Stomach (tissue), 9 donors: ENCODE data around the gene GPR63. TPM values are rescaled to one million over a fixed set of nuclear protein-coding genes. Genes with fewer than 3 reads are reported as not detected.

ENCODE experiments used
- DNase-seq, 2 donors: peaks; one replicate each; pipeline versions ENCODE4 v3.0.0 to v3.0.0-alpha.2; 2013 to 2019
- H3K27ac ChIP-seq, 5 donors: fragments of 200-600 bp in 4 of 5; sonication (generic) in 4 of 5; one replicate each; pipeline ENCODE4 v1.5.1; 2013 to 2019; ENCODE audit warnings: mild to moderate bottlenecking in 1 of 5, moderate library complexity in 1 of 5
- H3K27me3 ChIP-seq, 3 donors: fragments of 200-600 bp; sonication (generic); one replicate each; pipeline ENCODE4 v1.5.1; 2017 to 2019; ENCODE audit warnings: mixed run types in 1 of 3
- H3K36me3 ChIP-seq, 4 donors: fragments of 200-600 bp; sonication (generic); 1 replicate in 3 of 4; 2 replicates in 1 of 4; pipeline ENCODE4 v1.5.1; 2016 to 2019
- H3K4me1 ChIP-seq, 4 donors: fragments of 200-600 bp; sonication (generic); one replicate each; pipeline ENCODE4 v1.5.1; 2016 to 2019
- H3K4me3 ChIP-seq, 4 donors: fragments of 200-600 bp; sonication (generic) in 3 of 4; one replicate each; pipeline ENCODE4 v1.5.1; 2016 to 2019; ENCODE audit warnings: mild to moderate bottlenecking in 1 of 4
- H3K9me3 ChIP-seq, 4 donors: fragments of 200-600 bp; sonication (generic); one replicate each; pipeline ENCODE4 v1.5.1; 2016 to 2019
- CTCF ChIP-seq, 7 experiments: fragments of 450-650 bp in 4 of 7; fragments of 200-600 bp in 3 of 7; sonication (generic) in 3 of 7; IDR thresholded peaks; one replicate each; pipeline ENCODE4 v1.5.1; 2016 to 2019; ENCODE audit warnings: antibody characterized with exemption in 7 of 7, control low read depth in 2 of 7, mild to moderate bottlenecking in 1 of 7
- EP300 ChIP-seq: sonication (generic); formaldehyde crosslinking; IDR thresholded peaks from one replicate; pipeline ENCODE4 v1.6.1; 2017; ENCODE audit warnings: antibody characterized with exemption
- POLR2A ChIP-seq, 4 donors: fragments of 450-650 bp; IDR thresholded peaks; one replicate each; pipeline ENCODE4 v1.6.1; 2016; ENCODE audit warnings: antibody characterized with exemption in 4 of 4, control low read depth in 2 of 4, mild to moderate bottlenecking in 1 of 4, moderate library complexity in 1 of 4
- POLR2AphosphoS5 ChIP-seq, 3 donors: sonication (generic); formaldehyde crosslinking; IDR thresholded peaks; one replicate each; pipeline ENCODE4 v1.6.1; 2016; ENCODE audit warnings: antibody characterized with exemption in 3 of 3
- WGBS, 5 donors: extraction: QIAGEN DNeasy Blood & Tissue Kit in 3 of 5; methylation state at CpG; one replicate each; pipeline versions ENCODE4 v1.1.5 to v1.1.7; 2013 to 2018; 5-methylcytosine and 5-hydroxymethylcytosine counted together
- intact Hi-C: fragments of 100-400 bp; cut with DNase I; formaldehyde crosslinking; loops from one replicate; pipeline ENCODE4 v1.15.1; 2023; ENCODE audit warnings: low total_unique reads
- polyA plus RNA-seq, 3 donors: library from polyadenylated mRNA; stranded (reverse); fragments of 200-250 nt; gene quantifications; one replicate each; pipeline ENCODE4 v1.2.3, GENCODE V29; 2013
- total RNA-seq, 5 donors: library from RNA; depleted of rRNA; stranded (reverse); fragments of >200 nt; gene quantifications; one replicate each; pipeline versions ENCODE4 v1.1.0 to v1.2.3, GENCODE V29; 2014 to 2016
- donor health status: healthy with polysubstance abuse.
- donor health status: Bipolar disorder and iron deficiency.
- donor health status: healthy.

The GPR63 gene
- total and polyA plus RNA-seq, 8 donors: 0.29 to 7.7 (median 0.60) TPM; not detected in 2

GRCh38 chr6:96803106-96803481 lies 34.2 kb downstream of the GPR63 start:
- TF ChIP-seq POLR2A (IDR thresholded peaks at IDR 0.05): no peak
- TF ChIP-seq POLR2AphosphoS5 (IDR thresholded peaks at IDR 0.05): no peak
- TF ChIP-seq CTCF (IDR thresholded peaks at IDR 0.05): no peak
- no peak for TF ChIP-seq EP300
- no peak overlapping the region for H3K27ac ChIP-seq
- H3K4me3 ChIP-seq: no peak overlapping the region
- no peaks in the 10 kb centered on the region for H3K27me3 ChIP-seq
- peaks cover 0 to 12% (median 3%) of the 10 kb centered on the region in 4 donors for H3K36me3 ChIP-seq
- no peak for DNase-seq
- intact Hi-C loops: no loop called here
- no peaks in the 10 kb centered on the region for H3K4me1 ChIP-seq
- H3K9me3 ChIP-seq: no peaks in the 10 kb centered on the region

- Histone ChIP-seq H3K4me3 (no peak overlapping the region), H3K4me1 (no peaks in the 10 kb centered on the region), H3K27ac (no peak overlapping the region), H3K36me3 (peaks cover 0 to 12% (median 5%) of the 10 kb centered on the region in 4 donors), H3K27me3 (no peaks in the 10 kb centered on the region), H3K9me3 (no peaks in the 10 kb centered on the region)
- TF ChIP-seq CTCF (IDR thresholded peaks at IDR 0.05) (no peak), POLR2A (IDR thresholded peaks at IDR 0.05) (no peak), POLR2AphosphoS5 (IDR thresholded peaks at IDR 0.05) (no peak), EP300 (no peak)
- intact Hi-C loops: no loop called here
- DNase-seq: no peak
- whole genome bisulfite sequencing, 5 donors: 64 to 82% (median 76%) methylated on average over 2 of the region's 2 CpGs
Measured at GRCh38 chr6:96795481-96795880, 41.8 kb downstream of the GPR63 start.

- DNase-seq: no peak
- H3K4me1 ChIP-seq: no peaks in the 10 kb centered on the region
- TF ChIP-seq EP300 (no peak), CTCF (IDR thresholded peaks at IDR 0.05) (no peak), POLR2AphosphoS5 (IDR thresholded peaks at IDR 0.05) (no peak), POLR2A (IDR thresholded peaks at IDR 0.05) (no peak)
- intact Hi-C loops: no loop called here
- no peak overlapping the region for H3K27ac ChIP-seq
- H3K36me3 ChIP-seq: peaks cover 0 to 12% (median 5%) of the 10 kb centered on the region in 4 donors
- H3K27me3 ChIP-seq: no peaks in the 10 kb centered on the region
- 35 to 74% (median 50%) methylated on average over 1 of the region's 1 CpG for WGBS, 5 donors
- H3K4me3 ChIP-seq: no peak overlapping the region
- no peaks in the 10 kb centered on the region for H3K9me3 ChIP-seq
Measured at GRCh38 chr6:96794980-96795379, 42.3 kb downstream of the GPR63 start.

DNA sequence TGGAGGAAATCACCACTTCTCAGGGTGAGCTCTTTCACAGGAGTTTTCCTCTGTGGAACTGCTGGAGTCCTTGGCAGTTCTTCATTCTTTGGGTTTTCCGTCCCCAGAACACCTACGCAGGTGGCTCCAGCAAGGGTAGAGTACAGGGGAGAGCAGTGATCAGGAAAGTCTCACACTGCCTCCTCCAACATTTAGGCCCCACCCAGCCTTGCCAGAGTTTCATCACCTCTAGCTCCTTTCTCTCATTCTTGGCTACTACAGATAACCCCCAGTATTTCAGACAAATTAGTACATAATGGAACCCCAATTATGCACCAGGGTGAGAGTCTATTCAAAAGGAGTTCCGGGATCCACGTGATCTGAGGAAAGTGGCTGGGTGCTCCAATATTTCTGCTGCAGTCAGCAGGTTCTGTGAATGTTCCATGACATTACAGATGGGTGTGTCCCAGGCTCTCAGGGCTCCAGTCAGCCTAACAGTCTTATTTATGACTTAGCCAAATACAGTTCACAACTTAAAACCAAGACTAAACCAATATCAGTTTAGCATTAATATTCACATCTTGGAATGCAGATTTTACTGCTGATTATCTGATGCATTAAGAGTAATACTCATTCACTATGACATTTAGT lies 44.6 kb downstream of the GPR63 start:
- WGBS, 5 donors: 82 to 96% (median 86%) methylated on average over 4 of the region's 4 CpGs
- intact Hi-C loops: no loop called here
- TF ChIP-seq EP300: no peak
- TF ChIP-seq POLR2A (IDR thresholded peaks at IDR 0.05): no peak
- no peak for TF ChIP-seq POLR2AphosphoS5 (IDR thresholded peaks at IDR 0.05)
- no peak for TF ChIP-seq CTCF (IDR thresholded peaks at IDR 0.05)

More for the DNA sequence above, 44.6 kb downstream of the GPR63 start:
- DNase-seq: no peak
- Histone ChIP-seq H3K36me3 (peaks cover 0 to 3% (median 0%) of the 10 kb centered on the region in 4 donors), H3K9me3 (no peaks in the 10 kb centered on the region), H3K27ac (no peak overlapping the region), H3K4me1 (no peaks in the 10 kb centered on the region), H3K27me3 (no peaks in the 10 kb centered on the region), H3K4me3 (no peak overlapping the region)
